A549 (cell line): Measurements from ENCODE around the gene CEP128. TPM values are rescaled to one million over a fixed set of nuclear protein-coding genes. Genes with fewer than 3 reads are reported as not detected.

Experiments used
- ATAC-seq, 2 experiments: fragments of 200-7000 bp in 1 of 2; fragments of >200 bp in 1 of 2; cut with Nextera tagmentation in 1 of 2; cut with Tn5 transposase in 1 of 2; 3 replicates each; pipeline versions ENCODE4 v1.8.0 to v1.9.1; 2018 to 2020; ENCODE audit warnings: mild to moderate bottlenecking in 1 of 2, moderate library complexity in 1 of 2
- CTCF ChIA-PET: fragments of 300-600 bp; sonication (Branson Sonifier 250); formaldehyde crosslinking; extraction: SDS; loops from one replicate; lab custom pipeline; 2021; ENCODE audit warnings: antibody characterized with exemption, inconsistent platforms; lab: Yijun Ruan, JAX
- POLR2A ChIA-PET: fragments of 350-600 bp; formaldehyde crosslinking; extraction: SDS; loops from one replicate; lab custom pipeline; 2021; ENCODE audit warnings: antibody characterized with exemption, inconsistent platforms; lab: Yijun Ruan, JAX
- DNase-seq, 2 experiments: peaks; one replicate each; pipeline versions ENCODE4 v3.0.0 to v3.0.0-alpha.2; 2011 to 2016; ENCODE audit warnings: low read depth in 1 of 2, low spot score in 1 of 2
- FAIRE-seq: peaks from 2 replicates; lab custom pipeline; 2011; peaks lifted over from hg19 to GRCh38; lab: Jason Lieb, UNC
- H3K27ac ChIP-seq, 2 experiments: fragments of >200 bp; sonication (Bioruptor Twin); formaldehyde crosslinking; 3 replicates each; pipeline ENCODE4 v1.5.1; 2016 to 2017
- H3K4me1 ChIP-seq: fragments of >200 bp; sonication (Bioruptor Twin); formaldehyde crosslinking; 3 replicates; pipeline ENCODE4 v1.6.1; 2016
- H3K4me2 ChIP-seq: fragments of >200 bp; sonication (Bioruptor Twin); formaldehyde crosslinking; 3 replicates; pipeline ENCODE4 v1.6.1; 2016
- H3K4me3 ChIP-seq: fragments of >200 bp; sonication (Bioruptor Twin); formaldehyde crosslinking; 3 replicates; pipeline ENCODE4 v1.5.1; 2016
- H3K9me3 ChIP-seq: fragments of >200 bp; sonication (Bioruptor Twin); formaldehyde crosslinking; 3 replicates; pipeline ENCODE4 v1.6.1; 2016
- BCL3 ChIP-seq: fragments of >200 bp; sonication (Bioruptor Twin); formaldehyde crosslinking; IDR thresholded peaks from 3 replicates; pipeline ENCODE4 v1.6.1; 2016
- BHLHE40 ChIP-seq: IDR thresholded peaks from 2 replicates; pipeline ENCODE4 v1.6.1; 2012; ENCODE audit warnings: low read depth, low read length, inconsistent platforms
- CBX2 ChIP-seq: fragments of 200-600 bp; sonication (generic); IDR thresholded peaks from 2 replicates; pipeline ENCODE4 v1.6.1; 2016; ENCODE audit warnings: low read depth, mild to moderate bottlenecking, borderline replicate concordance
- CHD2 ChIP-seq: fragments of 150-350 bp; IDR thresholded peaks from 2 replicates; pipeline ENCODE4 v1.6.1; 2014; ENCODE audit warnings: low read length; ENCODE audit not compliant: partially characterized antibody
- ELK1 ChIP-seq: fragments of 150-350 bp; IDR thresholded peaks from 2 replicates; pipeline ENCODE4 v1.6.1; 2014; ENCODE audit warnings: low read depth, mild to moderate bottlenecking, low read length
- HDAC2 ChIP-seq: fragments of 200-600 bp; sonication (generic); IDR thresholded peaks from 2 replicates; pipeline ENCODE4 v1.6.1; 2016
- HEYL ChIP-seq: fragments of 250-450 bp; sonication (Bioruptor Pico); IDR thresholded peaks from 2 replicates; pipeline ENCODE4 v1.8.0; 2021; ENCODE audit warnings: mild to moderate bottlenecking, moderate library complexity
- HMGXB4 ChIP-seq: fragments of 250-450 bp; sonication (Bioruptor Pico); IDR thresholded peaks from 2 replicates; pipeline ENCODE4 v1.5.0; 2021; ENCODE audit warnings: mild to moderate bottlenecking, moderate library complexity, borderline replicate concordance
- HOXB13 ChIP-seq: fragments of 250-450 bp; sonication (Bioruptor Pico); IDR thresholded peaks from 2 replicates; pipeline ENCODE4 v1.5.0; 2020; ENCODE audit warnings: low read depth, mild to moderate bottlenecking, moderate library complexity
- HOXB5 ChIP-seq: fragments of 250-450 bp; sonication (Bioruptor Pico); IDR thresholded peaks from 2 replicates; pipeline ENCODE4 v1.5.0; 2020; ENCODE audit warnings: mild to moderate bottlenecking, moderate library complexity
- JUN ChIP-seq, 2 experiments: fragments of >200 bp; sonication (Bioruptor Twin); formaldehyde crosslinking; IDR thresholded peaks; 2 replicates in 1 of 2; 3 replicates in 1 of 2; pipeline ENCODE4 v1.6.1; 2016 to 2017
- KDM1A ChIP-seq: fragments of 200-600 bp; sonication (generic); IDR thresholded peaks from 2 replicates; pipeline ENCODE4 v1.6.1; 2016; ENCODE audit warnings: low read depth, mild to moderate bottlenecking
- NR3C1 ChIP-seq: fragments of >200 bp; sonication (Bioruptor Twin); formaldehyde crosslinking; IDR thresholded peaks from 3 replicates; pipeline ENCODE4 v1.6.1; 2017
- PBX3 ChIP-seq: IDR thresholded peaks from 2 replicates; pipeline ENCODE4 v1.6.1; 2012
- PHF8 ChIP-seq: fragments of 200-600 bp; sonication (generic); IDR thresholded peaks from 2 replicates; pipeline ENCODE4 v1.6.1; 2016; ENCODE audit warnings: low read depth, mild to moderate bottlenecking, antibody characterized with exemption, moderate library complexity, borderline replicate concordance
- POLR2A ChIP-seq: IDR thresholded peaks from 2 replicates; pipeline ENCODE4 v1.6.1; 2012; ENCODE audit warnings: mild to moderate bottlenecking, low read length
- RARB ChIP-seq: fragments of 250-450 bp; sonication (Bioruptor Pico); IDR thresholded peaks from 2 replicates; pipeline ENCODE4 v1.8.0; 2021; ENCODE audit warnings: mild to moderate bottlenecking, moderate library complexity
- REST ChIP-seq: fragments of 200-600 bp; sonication (generic); IDR thresholded peaks from 2 replicates; pipeline ENCODE4 v1.6.1; 2016; ENCODE audit warnings: antibody characterized with exemption, mild to moderate bottlenecking, moderate library complexity
- RFX5 ChIP-seq: fragments of 450-650 bp; IDR thresholded peaks from 2 replicates; pipeline ENCODE4 v1.7.1; 2014; ENCODE audit warnings: antibody characterized with exemption, mild to moderate bottlenecking, moderate library complexity
- SMC3 ChIP-seq: fragments of >200 bp; sonication (Bioruptor Twin); formaldehyde crosslinking; IDR thresholded peaks from 3 replicates; pipeline ENCODE4 v1.6.1; 2018; ENCODE audit warnings: inconsistent platforms
- TFCP2L1 ChIP-seq: fragments of 250-450 bp; sonication (Bioruptor Pico); IDR thresholded peaks from 2 replicates; pipeline ENCODE4 v1.5.0; 2021; ENCODE audit warnings: mild to moderate bottlenecking
- TP53 ChIP-seq: fragments of 250-450 bp; sonication (Bioruptor Pico); IDR thresholded peaks from 2 replicates; pipeline ENCODE4 v1.5.0; 2021; ENCODE audit warnings: mild to moderate bottlenecking, moderate library complexity
- ZNF302 ChIP-seq: fragments of 250-450 bp; sonication (Bioruptor Pico); IDR thresholded peaks from 2 replicates; pipeline ENCODE4 v1.9.0; 2021; ENCODE audit warnings: inconsistent platforms, mild to moderate bottlenecking, moderate library complexity
- WGBS: methylation state at CpG from one replicate; pipeline ENCODE4 v1.1.6; 2017; ENCODE audit errors: missing lambda C conversion rate; 5-methylcytosine and 5-hydroxymethylcytosine counted together
- polyA plus RNA-seq, 4 experiments: library from polyadenylated mRNA; depleted of rRNA in 3 of 4; stranded (reverse); fragments of >200 nt; fragmentation: RNase III in 1 of 4; extraction: RNeasy Plus Mini Kit Qiagen cat#74134 plus additional on column Dnase treatment in 1 of 4; gene quantifications; 2 replicates in 3 of 4; 3 replicates in 1 of 4; pipeline ENCODE4 v1.2.3, GENCODE V29; 2011 to 2017

Gene CEP128
- polyA plus RNA-seq, 2 of the 4 experiments (the other 2 are of a cell fraction) = 5.8 to 7.0 TPM

- Histone ChIP-seq H3K4me1 (no peaks in the 10 kb centered on the region), H3K4me2 (no peak overlapping the region), H3K9me3 (no peaks in the 10 kb centered on the region), H3K4me3 (no peak overlapping the region), H3K27ac (no peak overlapping the region)
- TF ChIP-seq HEYL (CRISPR knock-in tag) = no peak
- TF ChIP-seq PHF8 = no peak
- TF ChIP-seq CHD2 = no peak
- no peak for TF ChIP-seq BCL3
- no peak for TF ChIP-seq JUN (IDR thresholded peaks at IDR 0.05)
- TF ChIP-seq HDAC2 = no peak
- TF ChIP-seq KDM1A = no peak
- no peak for TF ChIP-seq HOXB5 (CRISPR knock-in tag)
- TF ChIP-seq HOXB13 (CRISPR knock-in tag) = no peak
- FAIRE-seq = no peak
- ATAC-seq = no peak
- ChIA-PET POLR2A (no interaction called here), CTCF (no interaction called here)
- WGBS = 95% methylated on average over 3 of the region's 3 CpGs
- no peak for DNase-seq
These were observed 248.6 kb downstream of the CEP128 start for GRCh38 chr14:80692903-80693302.

DNA sequence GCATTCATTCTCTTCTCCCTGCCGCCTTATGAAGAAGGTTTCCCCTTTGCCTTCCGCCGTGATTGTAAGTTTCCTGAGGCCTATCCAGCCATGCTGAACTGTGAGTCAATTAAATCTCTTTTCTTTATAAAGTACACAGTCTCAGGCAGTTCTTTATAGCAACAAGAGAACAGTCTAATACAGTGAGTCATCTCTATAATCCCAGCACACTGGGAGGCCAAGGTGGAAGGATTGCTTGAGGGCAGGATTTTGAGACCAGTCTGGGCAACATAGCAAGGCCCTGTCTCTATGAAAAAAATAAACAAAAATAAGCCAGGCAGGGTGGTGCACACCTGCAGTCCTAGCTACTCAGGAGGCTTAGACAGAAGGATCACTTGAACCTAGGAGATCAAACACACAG, 259.9 kb downstream of the CEP128 start:
- CTCF ChIA-PET = no interaction called here
- ATAC-seq = no peak
- H3K4me2 ChIP-seq = no peak overlapping the region

More for the DNA sequence above, 259.9 kb downstream of the CEP128 start:
- 98% methylated on average over 3 of the region's 3 CpGs for WGBS
- H3K4me1 ChIP-seq = no peaks in the 10 kb centered on the region
- TF ChIP-seq NR3C1 = no peak
- no peak for TF ChIP-seq TP53 (CRISPR knock-in tag)
- no peak for TF ChIP-seq SMC3
- TF ChIP-seq TFCP2L1 (CRISPR knock-in tag) = no peak
- no peak for TF ChIP-seq BHLHE40
- no peak for TF ChIP-seq RARB (CRISPR knock-in tag)
- no peak for TF ChIP-seq ZNF302
- TF ChIP-seq REST = no peak
- TF ChIP-seq ELK1 = no peak
- TF ChIP-seq CBX2 = no peak
- no peak for TF ChIP-seq RFX5
- no peak for TF ChIP-seq HMGXB4 (CRISPR knock-in tag)
- TF ChIP-seq PBX3 = no peak
- TF ChIP-seq POLR2A = no peak
- H3K27ac ChIP-seq = no peak overlapping the region
- no peak overlapping the region for H3K4me3 ChIP-seq
- peaks cover 20% of the 10 kb centered on the region for H3K9me3 ChIP-seq
- no peak for DNase-seq
- FAIRE-seq = no peak
- POLR2A ChIA-PET = no interaction called here
